OCI-LY7 (cell line): Measurements from ENCODE around the gene MNDA.

Source experiments
- CTCF ChIP-seq: fragments of 200-600 bp; sonication (generic); conservative IDR thresholded peaks from 2 replicates; pipeline ENCODE4 v1.5.1; 2014; ENCODE audit warnings: mild to moderate bottlenecking, antibody characterized with exemption, low read length, moderate library complexity, mixed read lengths
- EZH2phosphoT487 ChIP-seq: fragments of 200-600 bp; sonication (generic); IDR thresholded peaks from 2 replicates; pipeline ENCODE4 v1.6.1; 2018; ENCODE audit warnings: low read depth, borderline replicate concordance, mild to moderate bottlenecking, mixed run types, antibody characterized with exemption, low read length, moderate library complexity, mixed read lengths

- TF ChIP-seq CTCF (no peak), EZH2phosphoT487 (no peak)
These were observed 18.8 kb upstream of the MNDA start for GRCh38 chr1:158812336-158812735.
